Colon (tissue), 2 donors: Measurements from ENCODE around the gene CARNS1.

ENCODE experiments used
- FAIRE-seq: peaks from 2 replicates; lab custom pipeline; 2012; peaks lifted over from hg19 to GRCh38; lab: Jason Lieb, UNC
- donor health status: control.
- donor health status: control.

Gene CARNS1

GRCh38 chr11:67415501-67416304, at the start of gene CARNS1:
Gene CARNS1, plus strand, starts transcription at chr11:67415678. Its CDS starts 522 bp downstream, at chr11:67416200.
- no peak for FAIRE-seq

GRCh38 chr11:67365736-67366444, 49.6 kb upstream of the CARNS1 start:
- no peak for FAIRE-seq

GRCh38 chr11:67366546-67366945, 48.9 kb upstream of the CARNS1 start:
- FAIRE-seq, result no peak

GRCh38 chr11:67366961-67367760, 48.3 kb upstream of the CARNS1 start:
- FAIRE-seq, result no peak

- no peak for FAIRE-seq
These were observed 47.7 kb upstream of the CARNS1 start for GRCh38 chr11:67367761-67368227.

GRCh38 chr11:67368621-67369020, 46.9 kb upstream of the CARNS1 start:
- FAIRE-seq, result no peak

- no peak for FAIRE-seq
These were observed 46.2 kb upstream of the CARNS1 start for GRCh38 chr11:67369275-67369674.

- no peak for FAIRE-seq
These were observed 45.6 kb upstream of the CARNS1 start for GRCh38 chr11:67369801-67370284.

GRCh38 chr11:67370351-67371076, 45.0 kb upstream of the CARNS1 start:
- FAIRE-seq, result no peak

GRCh38 chr11:67371189-67371910, 44.1 kb upstream of the CARNS1 start:
- no peak for FAIRE-seq

- no peak for FAIRE-seq
These were observed 43.6 kb upstream of the CARNS1 start for GRCh38 chr11:67371911-67372320.

- no peak for FAIRE-seq
These were observed 43.0 kb upstream of the CARNS1 start for GRCh38 chr11:67372321-67372992.

- FAIRE-seq, result no peak
These were observed 42.4 kb upstream of the CARNS1 start, which contains the start of gene CLCF1 for GRCh38 chr11:67372993-67373647. Gene CLCF1, minus strand, starts transcription at chr11:67373598. Its CDS starts 59 bp downstream, at chr11:67373539.

GRCh38 chr11:67373648-67374570, 41.6 kb upstream of the CARNS1 start:
- FAIRE-seq, result no peak

- no peak for FAIRE-seq
These were observed 40.8 kb upstream of the CARNS1 start for GRCh38 chr11:67374571-67375281.

GRCh38 chr11:67375320-67376055, 40.0 kb upstream of the CARNS1 start:
- no peak for FAIRE-seq
